Panc1 (cell line): ENCODE measurements around the gene KCNAB2.

Experiments
- POLR2AphosphoS5 ChIP-seq: IDR thresholded peaks from 2 replicates; pipeline ENCODE4 v1.6.1; 2012; ENCODE audit warnings: mild to moderate bottlenecking, low read depth, low read length, moderate library complexity
- TF ChIP-seq, protein P1 (sequence below): fragments of 450-650 bp; IDR thresholded peaks from 2 replicates; pipeline ENCODE4 v1.5.1; 2017; ENCODE audit warnings: mild to moderate bottlenecking

DNA sequence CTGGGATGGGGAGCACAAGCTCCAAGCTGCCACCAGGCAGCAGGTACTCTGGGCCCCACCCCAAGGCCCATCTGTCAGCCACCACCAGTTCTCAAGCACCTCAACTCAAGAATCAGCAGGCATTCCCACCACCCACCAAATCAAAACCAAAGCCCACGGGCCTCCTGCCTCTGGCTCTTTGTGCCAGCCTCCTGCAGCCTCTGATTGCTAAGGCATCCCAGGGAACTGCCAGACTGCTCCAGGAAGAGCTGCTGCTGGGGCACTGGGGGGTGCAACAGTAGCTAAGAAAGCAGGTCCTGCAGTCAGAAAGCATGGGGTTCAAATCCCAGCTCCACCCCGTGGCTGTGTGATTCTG is 99.7 kb downstream of the KCNAB2 start:
- TF ChIP-seq, protein P1, sequence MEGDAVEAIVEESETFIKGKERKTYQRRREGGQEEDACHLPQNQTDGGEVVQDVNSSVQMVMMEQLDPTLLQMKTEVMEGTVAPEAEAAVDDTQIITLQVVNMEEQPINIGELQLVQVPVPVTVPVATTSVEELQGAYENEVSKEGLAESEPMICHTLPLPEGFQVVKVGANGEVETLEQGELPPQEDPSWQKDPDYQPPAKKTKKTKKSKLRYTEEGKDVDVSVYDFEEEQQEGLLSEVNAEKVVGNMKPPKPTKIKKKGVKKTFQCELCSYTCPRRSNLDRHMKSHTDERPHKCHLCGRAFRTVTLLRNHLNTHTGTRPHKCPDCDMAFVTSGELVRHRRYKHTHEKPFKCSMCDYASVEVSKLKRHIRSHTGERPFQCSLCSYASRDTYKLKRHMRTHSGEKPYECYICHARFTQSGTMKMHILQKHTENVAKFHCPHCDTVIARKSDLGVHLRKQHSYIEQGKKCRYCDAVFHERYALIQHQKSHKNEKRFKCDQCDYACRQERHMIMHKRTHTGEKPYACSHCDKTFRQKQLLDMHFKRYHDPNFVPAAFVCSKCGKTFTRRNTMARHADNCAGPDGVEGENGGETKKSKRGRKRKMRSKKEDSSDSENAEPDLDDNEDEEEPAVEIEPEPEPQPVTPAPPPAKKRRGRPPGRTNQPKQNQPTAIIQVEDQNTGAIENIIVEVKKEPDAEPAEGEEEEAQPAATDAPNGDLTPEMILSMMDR, result no peak
- no peak for TF ChIP-seq POLR2AphosphoS5
